ENCODE data around the gene BUD13.

GRCh38 chr11:116793772-116794097 is 20.9 kb upstream of the BUD13 start:
- TF ChIP-seq SIN3A (IDR thresholded peaks at IDR 0.05; ENCODE audit: borderline replicate concordance, insufficient read depth, low read depth, low read length) (no peak), CTCF (IDR thresholded peaks at IDR 0.05) (no peak), TCF7L2 (IDR thresholded peaks at IDR 0.05; ENCODE audit: low read depth, low read length) (no peak)
- TF ChIP-seq, protein P1, sequence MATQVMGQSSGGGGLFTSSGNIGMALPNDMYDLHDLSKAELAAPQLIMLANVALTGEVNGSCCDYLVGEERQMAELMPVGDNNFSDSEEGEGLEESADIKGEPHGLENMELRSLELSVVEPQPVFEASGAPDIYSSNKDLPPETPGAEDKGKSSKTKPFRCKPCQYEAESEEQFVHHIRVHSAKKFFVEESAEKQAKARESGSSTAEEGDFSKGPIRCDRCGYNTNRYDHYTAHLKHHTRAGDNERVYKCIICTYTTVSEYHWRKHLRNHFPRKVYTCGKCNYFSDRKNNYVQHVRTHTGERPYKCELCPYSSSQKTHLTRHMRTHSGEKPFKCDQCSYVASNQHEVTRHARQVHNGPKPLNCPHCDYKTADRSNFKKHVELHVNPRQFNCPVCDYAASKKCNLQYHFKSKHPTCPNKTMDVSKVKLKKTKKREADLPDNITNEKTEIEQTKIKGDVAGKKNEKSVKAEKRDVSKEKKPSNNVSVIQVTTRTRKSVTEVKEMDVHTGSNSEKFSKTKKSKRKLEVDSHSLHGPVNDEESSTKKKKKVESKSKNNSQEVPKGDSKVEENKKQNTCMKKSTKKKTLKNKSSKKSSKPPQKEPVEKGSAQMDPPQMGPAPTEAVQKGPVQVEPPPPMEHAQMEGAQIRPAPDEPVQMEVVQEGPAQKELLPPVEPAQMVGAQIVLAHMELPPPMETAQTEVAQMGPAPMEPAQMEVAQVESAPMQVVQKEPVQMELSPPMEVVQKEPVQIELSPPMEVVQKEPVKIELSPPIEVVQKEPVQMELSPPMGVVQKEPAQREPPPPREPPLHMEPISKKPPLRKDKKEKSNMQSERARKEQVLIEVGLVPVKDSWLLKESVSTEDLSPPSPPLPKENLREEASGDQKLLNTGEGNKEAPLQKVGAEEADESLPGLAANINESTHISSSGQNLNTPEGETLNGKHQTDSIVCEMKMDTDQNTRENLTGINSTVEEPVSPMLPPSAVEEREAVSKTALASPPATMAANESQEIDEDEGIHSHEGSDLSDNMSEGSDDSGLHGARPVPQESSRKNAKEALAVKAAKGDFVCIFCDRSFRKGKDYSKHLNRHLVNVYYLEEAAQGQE (IDR thresholded peaks at IDR 0.05; ENCODE audit: insufficient read depth in 1 of 2, low read depth in 2 of 2, low read length in 1 of 2) = no peak
